ENCODE data around the gene DACH1.

The DACH1 gene

DNA sequence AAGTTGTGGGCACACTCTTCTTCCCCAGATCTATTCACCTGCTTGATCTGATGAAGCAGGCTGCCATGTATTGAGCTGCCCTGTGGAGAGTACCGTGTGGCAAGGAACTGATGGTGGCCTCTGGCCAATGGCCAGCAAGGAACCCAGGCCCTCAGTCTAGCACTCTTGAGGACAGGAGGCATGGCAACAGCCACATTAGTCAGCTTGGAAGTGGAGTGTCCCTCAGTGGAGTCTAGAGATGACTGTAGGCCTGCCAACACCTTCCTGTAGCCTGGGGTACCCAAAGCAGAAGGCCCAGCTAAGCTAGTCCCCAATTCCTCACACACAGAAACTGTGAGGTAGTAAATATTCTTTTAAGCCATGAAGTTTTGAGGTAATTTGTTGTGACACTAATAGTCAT, 412.5 kb downstream of the DACH1 start:
- TF ChIP-seq, protein P1, sequence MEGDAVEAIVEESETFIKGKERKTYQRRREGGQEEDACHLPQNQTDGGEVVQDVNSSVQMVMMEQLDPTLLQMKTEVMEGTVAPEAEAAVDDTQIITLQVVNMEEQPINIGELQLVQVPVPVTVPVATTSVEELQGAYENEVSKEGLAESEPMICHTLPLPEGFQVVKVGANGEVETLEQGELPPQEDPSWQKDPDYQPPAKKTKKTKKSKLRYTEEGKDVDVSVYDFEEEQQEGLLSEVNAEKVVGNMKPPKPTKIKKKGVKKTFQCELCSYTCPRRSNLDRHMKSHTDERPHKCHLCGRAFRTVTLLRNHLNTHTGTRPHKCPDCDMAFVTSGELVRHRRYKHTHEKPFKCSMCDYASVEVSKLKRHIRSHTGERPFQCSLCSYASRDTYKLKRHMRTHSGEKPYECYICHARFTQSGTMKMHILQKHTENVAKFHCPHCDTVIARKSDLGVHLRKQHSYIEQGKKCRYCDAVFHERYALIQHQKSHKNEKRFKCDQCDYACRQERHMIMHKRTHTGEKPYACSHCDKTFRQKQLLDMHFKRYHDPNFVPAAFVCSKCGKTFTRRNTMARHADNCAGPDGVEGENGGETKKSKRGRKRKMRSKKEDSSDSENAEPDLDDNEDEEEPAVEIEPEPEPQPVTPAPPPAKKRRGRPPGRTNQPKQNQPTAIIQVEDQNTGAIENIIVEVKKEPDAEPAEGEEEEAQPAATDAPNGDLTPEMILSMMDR (IDR thresholded peaks at IDR 0.05; ENCODE audit: control insufficient read depth, extremely low read depth, insufficient read depth): no peak
- no peak for DNase-seq (ENCODE audit: low read depth)
- no peak overlapping the region for H3K4me3 ChIP-seq (ENCODE audit: low read depth, low read length)

DNA sequence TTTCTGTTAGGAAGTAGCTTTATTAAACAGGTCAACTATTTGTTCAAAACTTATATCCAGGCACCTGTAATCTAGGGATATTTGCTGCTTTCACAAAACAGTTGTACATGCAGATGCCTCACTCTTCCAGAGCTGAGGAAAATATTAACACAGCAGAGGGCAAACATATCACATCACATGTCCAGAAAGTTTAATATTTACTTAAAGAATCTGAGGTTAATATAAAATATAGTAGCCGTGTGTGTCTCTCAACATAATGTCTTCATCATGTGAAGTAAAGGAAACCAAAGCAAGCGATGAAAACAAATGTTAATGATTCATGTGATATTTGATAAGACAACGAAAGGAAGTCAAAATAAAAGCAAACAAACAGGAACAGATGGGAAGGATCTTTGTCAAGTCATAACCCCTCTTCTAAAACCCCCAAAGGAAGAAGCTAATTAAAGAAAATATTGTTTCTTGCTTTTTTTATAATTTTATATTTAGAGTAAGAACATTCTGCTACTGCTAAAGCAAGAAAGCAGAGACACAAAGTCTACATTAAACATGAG, 418.8 kb downstream of the DACH1 start:
- H3K4me3 ChIP-seq (ENCODE audit: low read depth, low read length): no peak overlapping the region
- TF ChIP-seq, protein P1 (IDR thresholded peaks at IDR 0.05; ENCODE audit: control insufficient read depth, extremely low read depth, insufficient read depth): no peak
- peak; percentile 4 for DNase-seq (ENCODE audit: low read depth)

DNA sequence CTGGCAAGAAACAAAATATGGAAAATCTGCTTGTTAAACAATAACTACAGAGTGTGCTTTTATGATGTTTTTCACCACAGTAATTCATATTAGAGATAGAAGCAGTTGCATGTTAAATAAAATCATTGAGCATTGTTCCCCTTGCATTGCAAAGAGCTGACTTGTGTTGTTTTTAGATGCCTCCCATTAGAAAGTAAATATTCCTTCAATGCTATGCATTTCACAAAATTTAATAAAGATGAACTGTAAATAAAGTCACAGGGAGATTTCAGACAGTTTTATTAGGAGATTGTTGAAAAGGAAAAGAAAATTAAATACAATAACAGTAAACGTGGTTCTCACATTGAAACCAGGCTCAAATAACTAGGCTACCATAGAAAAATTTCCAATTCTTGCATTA, 429.3 kb downstream of the DACH1 start:
- TF ChIP-seq, protein P1 (IDR thresholded peaks at IDR 0.05; ENCODE audit: control insufficient read depth, extremely low read depth, insufficient read depth): no peak
- DNase-seq (ENCODE audit: low read depth): no peak
- H3K4me3 ChIP-seq (ENCODE audit: low read depth, low read length): no peak overlapping the region

DNA sequence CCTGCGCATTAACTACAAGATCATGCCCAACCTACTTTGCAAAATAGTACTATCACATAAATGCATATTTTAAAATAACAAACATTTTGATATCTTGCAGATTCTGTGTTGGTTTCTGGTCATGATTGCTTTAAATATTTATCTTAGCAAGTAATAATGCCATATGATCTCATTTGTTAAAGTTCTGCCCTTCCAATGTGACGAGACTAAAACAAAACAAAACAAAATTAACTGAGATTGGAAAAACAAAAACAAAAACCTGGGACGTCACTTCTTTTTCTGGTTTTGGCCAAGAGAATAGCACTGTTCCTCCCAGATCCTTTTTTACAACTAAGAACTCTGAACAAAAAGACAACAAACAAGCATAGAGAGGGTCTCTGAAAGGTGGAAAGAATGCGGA, 436.3 kb downstream of the DACH1 start:
- DNase-seq (ENCODE audit: low read depth): no peak
- H3K4me3 ChIP-seq (ENCODE audit: low read depth, low read length): no peak overlapping the region
- TF ChIP-seq, protein P1 (IDR thresholded peaks at IDR 0.05; ENCODE audit: control insufficient read depth, extremely low read depth, insufficient read depth): no peak

DNA sequence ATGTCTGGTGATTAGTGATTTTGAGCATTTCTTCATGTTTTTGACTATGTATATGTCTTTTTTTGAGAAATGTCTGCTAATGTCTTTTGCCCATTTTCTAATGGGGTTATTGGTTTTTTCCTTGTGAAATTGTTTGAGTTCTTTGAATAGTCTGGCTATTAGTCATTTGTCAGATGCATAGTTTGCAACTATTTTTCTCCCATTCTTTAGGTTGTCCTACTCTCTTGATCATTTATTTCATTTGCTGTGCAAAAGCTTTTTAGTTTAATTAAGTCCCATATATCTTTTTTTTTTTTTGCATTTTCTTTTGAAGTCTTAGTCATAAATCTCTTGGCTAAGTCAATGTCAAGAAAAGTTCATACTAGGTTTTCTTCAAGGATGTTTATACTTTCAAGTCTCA, 449.8 kb downstream of the DACH1 start:
- no peak for DNase-seq (ENCODE audit: low read depth)
- H3K4me3 ChIP-seq (ENCODE audit: low read depth, low read length): no peak overlapping the region
- TF ChIP-seq, protein P1 (IDR thresholded peaks at IDR 0.05; ENCODE audit: control insufficient read depth, extremely low read depth, insufficient read depth): no peak

DNA sequence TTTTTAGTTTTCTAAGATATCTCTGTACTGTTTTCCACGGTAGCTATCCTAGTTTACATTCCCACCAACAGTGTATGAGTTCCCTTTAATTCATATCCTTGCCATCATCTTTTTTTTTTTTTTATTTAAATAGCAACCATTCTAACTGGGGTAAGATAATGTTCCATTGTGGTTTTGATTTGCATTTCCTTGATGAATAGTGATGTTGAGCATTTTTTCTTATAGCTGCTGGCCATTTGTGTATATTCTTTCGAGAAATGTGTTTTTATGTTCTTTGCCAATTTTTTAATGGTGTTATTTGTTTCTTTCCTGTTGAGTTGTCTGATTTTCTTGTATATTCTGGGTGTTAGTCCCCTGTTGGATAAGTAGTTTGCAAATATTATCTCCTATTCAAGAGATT, 454.8 kb downstream of the DACH1 start:
- H3K4me3 ChIP-seq (ENCODE audit: low read depth, low read length): no peak overlapping the region
- TF ChIP-seq, protein P1 (IDR thresholded peaks at IDR 0.05; ENCODE audit: control insufficient read depth, extremely low read depth, insufficient read depth): no peak

DNA sequence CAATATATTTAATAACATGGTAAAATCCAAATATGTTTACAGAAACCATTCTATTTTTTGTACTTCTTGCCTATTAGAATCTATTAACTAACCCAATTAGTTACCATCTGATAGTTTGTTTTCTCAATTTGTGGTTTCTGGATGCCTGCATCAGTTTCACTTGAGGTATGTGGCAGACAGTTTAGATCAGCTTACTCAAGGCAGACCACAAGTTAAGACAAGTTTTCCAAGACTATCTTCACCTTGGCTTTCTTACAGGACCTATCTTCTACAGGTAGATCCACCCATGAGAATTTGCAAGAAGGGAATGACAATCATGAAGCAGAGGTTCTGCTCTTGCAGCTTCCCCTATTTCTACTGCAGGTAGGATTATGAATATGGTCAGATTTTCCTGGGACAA, 458.6 kb downstream of the DACH1 start:
- no peak for DNase-seq (ENCODE audit: low read depth)
- no peak overlapping the region for H3K4me3 ChIP-seq (ENCODE audit: low read depth, low read length)
- TF ChIP-seq, protein P1 (IDR thresholded peaks at IDR 0.05; ENCODE audit: control insufficient read depth, extremely low read depth, insufficient read depth): no peak

More for the DNA sequence above, 454.8 kb downstream of the DACH1 start:
- no peak for DNase-seq (ENCODE audit: low read depth)
